Ascending aorta (tissue), 2 donors: ENCODE data around the gene EBF3. TPM values are rescaled to one million over a fixed set of nuclear protein-coding genes. Genes with fewer than 3 reads are reported as not detected.

Experiments used
- DNase-seq, 2 donors: peaks; one replicate each; pipeline ENCODE4 v3.0.0-alpha.2; 2019; ENCODE audit warnings: low spot score in 2 of 2
- H3K27ac ChIP-seq, 2 donors: fragments of 200-600 bp; sonication (generic); one replicate each; pipeline ENCODE4 v1.5.1; 2016 to 2017; ENCODE audit warnings: mild to moderate bottlenecking in 1 of 2
- H3K27me3 ChIP-seq: fragments of 200-600 bp; sonication (generic); one replicate; pipeline ENCODE4 v1.5.1; 2017
- H3K36me3 ChIP-seq, 2 donors: fragments of 200-600 bp; sonication (generic); one replicate each; pipeline ENCODE4 v1.5.1; 2016
- H3K4me1 ChIP-seq, 2 donors: fragments of 200-600 bp; sonication (generic); one replicate each; pipeline ENCODE4 v1.5.1; 2016 to 2017; ENCODE audit warnings: mild to moderate bottlenecking in 1 of 2
- H3K4me3 ChIP-seq, 2 donors: fragments of 200-600 bp; sonication (generic); one replicate each; pipeline ENCODE4 v1.5.1; 2016 to 2017; ENCODE audit warnings: mild to moderate bottlenecking in 1 of 2
- H3K9me3 ChIP-seq, 2 donors: fragments of 200-600 bp; sonication (generic); one replicate each; pipeline ENCODE4 v1.5.1; 2016
- intact Hi-C: fragments of 100-400 bp; cut with DNase I; formaldehyde crosslinking; loops from one replicate; pipeline ENCODE4 v1.15.1; 2023
- total RNA-seq: library from RNA; depleted of rRNA; stranded (reverse); fragments of >200 nt; gene quantifications from one replicate; pipeline ENCODE4 v1.1.0, GENCODE V29; 2016
- TF ChIP-seq, protein P1 (sequence below), 3 experiments: fragments of 200-600 bp in 2 of 3; fragments of 450-650 bp in 1 of 3; sonication (generic) in 2 of 3; IDR thresholded peaks; one replicate each; pipeline ENCODE4 v1.5.1; 2016 to 2019; ENCODE audit warnings: antibody characterized with exemption in 3 of 3, mild to moderate bottlenecking in 1 of 3, moderate library complexity in 1 of 3

EBF3 gene
- total RNA-seq, 1 donor from 2014 or later, result 20.2 TPM

GRCh38 chr10:129870474-129870757, 93.7 kb downstream of the EBF3 start:
- TF ChIP-seq, protein P1, sequence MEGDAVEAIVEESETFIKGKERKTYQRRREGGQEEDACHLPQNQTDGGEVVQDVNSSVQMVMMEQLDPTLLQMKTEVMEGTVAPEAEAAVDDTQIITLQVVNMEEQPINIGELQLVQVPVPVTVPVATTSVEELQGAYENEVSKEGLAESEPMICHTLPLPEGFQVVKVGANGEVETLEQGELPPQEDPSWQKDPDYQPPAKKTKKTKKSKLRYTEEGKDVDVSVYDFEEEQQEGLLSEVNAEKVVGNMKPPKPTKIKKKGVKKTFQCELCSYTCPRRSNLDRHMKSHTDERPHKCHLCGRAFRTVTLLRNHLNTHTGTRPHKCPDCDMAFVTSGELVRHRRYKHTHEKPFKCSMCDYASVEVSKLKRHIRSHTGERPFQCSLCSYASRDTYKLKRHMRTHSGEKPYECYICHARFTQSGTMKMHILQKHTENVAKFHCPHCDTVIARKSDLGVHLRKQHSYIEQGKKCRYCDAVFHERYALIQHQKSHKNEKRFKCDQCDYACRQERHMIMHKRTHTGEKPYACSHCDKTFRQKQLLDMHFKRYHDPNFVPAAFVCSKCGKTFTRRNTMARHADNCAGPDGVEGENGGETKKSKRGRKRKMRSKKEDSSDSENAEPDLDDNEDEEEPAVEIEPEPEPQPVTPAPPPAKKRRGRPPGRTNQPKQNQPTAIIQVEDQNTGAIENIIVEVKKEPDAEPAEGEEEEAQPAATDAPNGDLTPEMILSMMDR (IDR thresholded peaks at IDR 0.05), result no peak
- intact Hi-C loops, result no loop called here
- no peak overlapping the region for H3K27ac ChIP-seq
- no peak overlapping the region for H3K4me3 ChIP-seq
- no peaks in the 10 kb centered on the region for H3K9me3 ChIP-seq
- H3K36me3 ChIP-seq, result no peaks in the 10 kb centered on the region
- no peaks in the 10 kb centered on the region for H3K4me1 ChIP-seq
- H3K27me3 ChIP-seq, result no peaks in the 10 kb centered on the region
- DNase-seq, result no peak

- intact Hi-C loops, result no loop called here
- Histone ChIP-seq H3K27ac (no peak overlapping the region), H3K36me3 (no peaks in the 10 kb centered on the region), H3K9me3 (no peaks in the 10 kb centered on the region), H3K4me1 (no peaks in the 10 kb centered on the region), H3K4me3 (no peak overlapping the region), H3K27me3 (no peaks in the 10 kb centered on the region)
- DNase-seq, result peak in 1 of 2 donors; percentile 40
- TF ChIP-seq, protein P1 (IDR thresholded peaks at IDR 0.05), result no peak
These were observed 94.2 kb downstream of the EBF3 start for GRCh38 chr10:129869596-129870473.

DNA sequence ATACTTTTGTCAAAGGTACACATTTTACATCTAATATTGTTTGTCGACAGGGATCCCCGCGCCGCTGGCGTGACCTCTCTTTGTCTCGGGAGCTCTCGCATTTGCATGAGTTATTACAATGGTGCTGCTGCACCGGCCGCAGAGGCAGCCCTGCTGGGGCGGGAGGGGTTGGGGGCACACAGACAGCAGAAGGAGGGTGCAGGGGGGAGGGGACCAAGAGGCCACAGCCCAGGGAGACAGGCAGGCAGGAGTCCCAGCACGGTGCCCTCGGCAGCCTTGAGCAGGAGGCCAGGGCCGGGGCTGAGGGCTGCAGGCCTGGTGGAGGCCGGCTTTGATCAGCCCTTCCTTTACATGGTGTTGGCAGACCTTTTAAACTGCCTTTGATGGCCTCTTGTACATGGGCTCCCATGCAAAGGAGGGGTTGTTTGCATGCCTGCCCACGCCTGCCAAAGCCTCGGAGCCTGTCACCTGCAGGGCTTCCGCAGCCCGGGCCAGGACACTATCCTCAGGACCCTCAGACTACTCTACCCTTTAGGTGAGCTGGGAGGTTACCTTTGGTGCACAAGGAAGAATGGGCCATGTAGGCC, 95.5 kb downstream of the EBF3 start:
- intact Hi-C loops, result no loop called here
- TF ChIP-seq, protein P1 (IDR thresholded peaks at IDR 0.05), result no peak

DNA sequence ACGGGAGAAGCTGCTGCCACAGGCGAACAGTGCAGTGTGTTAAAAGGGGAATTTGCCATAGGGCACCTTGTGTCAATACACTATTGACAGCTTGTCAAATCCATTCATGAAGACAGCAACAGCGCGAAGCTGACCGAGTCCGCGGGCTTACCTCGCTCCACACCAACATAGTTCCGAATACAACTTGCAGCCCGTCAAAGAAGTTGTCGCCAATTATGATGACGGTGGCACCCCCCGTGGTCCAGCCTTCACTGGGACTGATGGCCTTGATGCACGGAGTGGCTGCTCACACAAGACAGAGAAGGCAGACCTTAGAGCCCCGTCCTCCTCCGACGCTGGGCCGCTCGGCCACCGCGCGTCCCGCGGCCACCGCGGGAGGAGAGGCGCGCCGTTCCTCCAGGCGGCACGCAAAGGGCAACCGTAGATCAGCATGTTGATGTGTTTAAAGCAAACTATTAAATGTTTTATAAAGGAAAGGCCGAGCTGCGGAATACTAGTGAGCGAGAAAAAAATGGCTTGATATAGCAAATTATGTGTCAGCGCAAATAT, 96.4 kb downstream of the EBF3 start:
- Histone ChIP-seq H3K27ac (no peak overlapping the region), H3K27me3 (no peaks in the 10 kb centered on the region), H3K4me1 (no peaks in the 10 kb centered on the region), H3K36me3 (no peaks in the 10 kb centered on the region), H3K4me3 (no peak overlapping the region), H3K9me3 (no peaks in the 10 kb centered on the region)
- DNase-seq, result no peak
- TF ChIP-seq, protein P1 (IDR thresholded peaks at IDR 0.05), result no peak
- intact Hi-C loops, result no loop called here

More for the DNA sequence above, 95.5 kb downstream of the EBF3 start:
- H3K4me3 ChIP-seq, result no peak overlapping the region
- no peaks in the 10 kb centered on the region for H3K36me3 ChIP-seq
- H3K27me3 ChIP-seq, result no peaks in the 10 kb centered on the region
- H3K9me3 ChIP-seq, result no peaks in the 10 kb centered on the region
- H3K27ac ChIP-seq, result no peak overlapping the region
- H3K4me1 ChIP-seq, result no peaks in the 10 kb centered on the region
- DNase-seq, result peak in 1 of 2 donors; percentile 24

DNA sequence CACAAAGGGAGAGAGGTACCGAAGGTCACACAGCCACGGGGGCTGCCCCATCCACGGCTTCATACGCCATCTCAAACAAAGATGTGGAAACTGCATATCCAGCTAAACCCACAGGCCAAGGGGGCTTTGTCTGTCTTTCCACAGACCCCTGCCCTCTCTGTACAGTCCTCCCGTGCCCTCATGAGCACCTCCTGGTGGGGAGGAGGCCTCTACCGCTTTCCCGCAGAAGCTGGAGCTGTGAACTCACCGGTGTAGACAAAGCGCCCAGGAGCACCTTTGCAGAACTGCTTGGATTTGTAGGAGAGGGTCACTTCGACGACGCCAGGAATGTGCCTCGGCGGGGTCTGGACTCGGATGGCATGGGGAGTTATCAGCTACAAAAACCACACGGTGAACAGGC, 97.2 kb downstream of the EBF3 start:
- Histone ChIP-seq H3K9me3 (no peaks in the 10 kb centered on the region), H3K4me1 (no peaks in the 10 kb centered on the region), H3K36me3 (no peaks in the 10 kb centered on the region), H3K4me3 (no peak overlapping the region), H3K27ac (no peak overlapping the region), H3K27me3 (no peaks in the 10 kb centered on the region)
- DNase-seq, result no peak
- intact Hi-C loops, result no loop called here
- TF ChIP-seq, protein P1 (IDR thresholded peaks at IDR 0.05), result no peak
